Aorta (tissue), 5 donors: ENCODE measurements around the gene TFCP2. TPM values are rescaled to one million over a fixed set of nuclear protein-coding genes. Genes with fewer than 3 reads are reported as not detected.
A peak's percentile ranks its signal among the peaks of the same experiment; 100 is the strongest.
"Not testable (repeated sequence)": the region's sequence is repeated elsewhere in the genome, so short reads cannot be mapped to it uniquely, and the experiment has no call there.

Source experiments
- ATAC-seq: fragments of 200-7000 bp; cut with Tn5 transposase; one replicate; pipeline ENCODE4 v1.9.1; 2022; ENCODE audit warnings: moderate library complexity; ENCODE audit not compliant: low FRiP score
- DNase-seq, 2 donors: peaks; one replicate each; pipeline ENCODE4 v3.0.0-alpha.2; 2020
- H3K27ac ChIP-seq, 2 donors: one replicate each; pipeline ENCODE4 v1.5.1; 2013; ENCODE audit warnings: low read length in 2 of 2, mild to moderate bottlenecking in 2 of 2, moderate library complexity in 2 of 2, control low read depth in 1 of 2, inconsistent platforms in 1 of 2, low read depth in 1 of 2
- H3K27me3 ChIP-seq, 2 donors: one replicate each; pipeline ENCODE4 v1.6.1; 2013; ENCODE audit warnings: control low read depth in 1 of 2, low read length in 1 of 2, mild to moderate bottlenecking in 1 of 2, moderate library complexity in 1 of 2; ENCODE audit not compliant: insufficient read depth in 2 of 2, control insufficient read depth in 1 of 2
- H3K36me3 ChIP-seq, 2 donors: one replicate each; pipeline ENCODE4 v1.6.1; 2013; ENCODE audit warnings: control low read depth in 1 of 2, low read length in 1 of 2, mild to moderate bottlenecking in 1 of 2; ENCODE audit not compliant: insufficient read depth in 2 of 2, control insufficient read depth in 1 of 2
- H3K4me1 ChIP-seq, 2 donors: one replicate each; pipeline ENCODE4 v1.6.1; 2013; ENCODE audit warnings: low read length in 2 of 2, control low read depth in 1 of 2, mild to moderate bottlenecking in 1 of 2, moderate library complexity in 1 of 2; ENCODE audit not compliant: insufficient read depth in 2 of 2, control insufficient read depth in 1 of 2
- H3K4me3 ChIP-seq, 2 donors: one replicate each; pipeline ENCODE4 v1.5.1; 2013; ENCODE audit warnings: low read length in 2 of 2, control low read depth in 1 of 2, mild to moderate bottlenecking in 1 of 2
- H3K9me3 ChIP-seq: one replicate; pipeline ENCODE4 v1.6.1; 2013; ENCODE audit warnings: mild to moderate bottlenecking, low read length; ENCODE audit not compliant: control insufficient read depth
- WGBS, 2 donors: extraction: QIAGEN DNeasy Blood & Tissue Kit; methylation state at CpG; one replicate each; pipeline ENCODE4 v1.1.7; 2013; 5-methylcytosine and 5-hydroxymethylcytosine counted together
- intact Hi-C, 2 donors: fragments of 100-400 bp; cut with DNase I; formaldehyde crosslinking; loops; one replicate each; pipeline versions ENCODE4 v1.14.2 to v1.15.0; 2022
- polyA plus RNA-seq, 2 donors: library from polyadenylated mRNA; stranded (reverse); fragments of 200-250 nt; gene quantifications; one replicate each; pipeline ENCODE4 v1.2.3, GENCODE V29; 2013
- total RNA-seq, 2 donors: library from RNA; stranded (reverse); fragmentation: NEBNext Ultra II Directional; extraction: Animal tissue kit (Norgen Biotek cat#: 25700); gene quantifications; one replicate each; pipeline ENCODE4 v1.2.1, GENCODE V29; 2021
- donor health status: healthy with polysubstance abuse.
- donor health status: Bipolar disorder and iron deficiency.
- donor health status: DM: no; HTN: no; CAD: no.
- donor health status: DM: no; HTN: no; CAD: no.
- donor health status: DM: yes; HTN: yes; CAD: no.

The TFCP2 gene
- total and polyA plus RNA-seq, 4 donors = 8.9 to 25.4 (median 12.7) TPM

DNA sequence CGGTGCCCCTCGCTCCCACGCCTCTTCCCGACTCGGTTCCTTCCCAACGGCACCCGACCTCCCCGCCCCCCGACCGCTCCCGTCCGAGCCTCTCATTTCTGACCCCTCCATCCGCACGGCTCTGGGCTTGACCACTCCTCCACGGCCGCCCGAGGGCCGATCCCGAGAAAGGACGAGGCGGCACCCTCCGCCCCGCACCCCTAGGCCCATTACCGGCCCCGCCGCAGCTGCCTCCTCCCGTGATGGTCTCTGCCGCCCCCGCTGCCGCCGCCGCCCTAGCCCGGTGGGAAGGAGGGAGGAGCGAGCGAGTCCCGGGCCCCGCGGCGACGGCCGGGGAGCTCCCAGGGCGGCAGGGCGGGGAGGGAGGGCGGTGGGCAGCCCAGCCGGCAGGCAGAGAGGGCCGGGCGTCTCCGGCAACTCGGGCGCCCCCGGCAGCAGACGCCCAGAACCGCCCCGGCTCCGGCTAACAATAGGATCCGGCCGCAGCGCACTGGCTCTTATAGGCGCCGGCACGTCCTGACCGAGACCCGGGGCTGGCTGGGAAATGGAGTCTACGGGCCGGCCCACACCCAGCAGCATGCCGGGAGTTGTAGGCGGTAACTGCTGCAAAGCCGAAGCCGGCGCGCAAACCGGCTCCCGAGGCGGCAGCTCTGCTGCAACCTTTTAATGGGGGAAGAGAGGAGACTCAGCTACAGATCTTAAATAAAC lies 89.7 kb downstream of the TFCP2 start, which contains the start of gene CSRNP2:
CSRNP2 (minus strand) TSS at position 471 of the 708 bp plus-strand sequence. CDS start 7,035 bp downstream, outside the sequence.
- ATAC-seq (peak; percentile 100), DNase-seq (peak; percentile 98 to 99)
- peak within 1 kb of the TSS; percentile 78 to 88 for H3K4me3 ChIP-seq
- no peaks in the 10 kb centered on the region for H3K9me3 ChIP-seq
- H3K4me1 ChIP-seq = no peaks in the 10 kb centered on the region
- H3K27me3 ChIP-seq = no peaks in the 10 kb centered on the region
- WGBS, 2 donors = 0% methylated on average over 69 to 74 of the region's 74 CpGs
- H3K36me3 ChIP-seq = no peaks in the 10 kb centered on the region
- H3K27ac ChIP-seq = peak within 1 kb of the TSS; percentile 62 to 79
- intact Hi-C loops = loop anchor here in 1 of 2 donors (5.0 kb wide), 3 partner anchors 36 to 154 kb away; partner anchors contain the start of genes DAZAP2, LETMD1 and POU6F1

DNA sequence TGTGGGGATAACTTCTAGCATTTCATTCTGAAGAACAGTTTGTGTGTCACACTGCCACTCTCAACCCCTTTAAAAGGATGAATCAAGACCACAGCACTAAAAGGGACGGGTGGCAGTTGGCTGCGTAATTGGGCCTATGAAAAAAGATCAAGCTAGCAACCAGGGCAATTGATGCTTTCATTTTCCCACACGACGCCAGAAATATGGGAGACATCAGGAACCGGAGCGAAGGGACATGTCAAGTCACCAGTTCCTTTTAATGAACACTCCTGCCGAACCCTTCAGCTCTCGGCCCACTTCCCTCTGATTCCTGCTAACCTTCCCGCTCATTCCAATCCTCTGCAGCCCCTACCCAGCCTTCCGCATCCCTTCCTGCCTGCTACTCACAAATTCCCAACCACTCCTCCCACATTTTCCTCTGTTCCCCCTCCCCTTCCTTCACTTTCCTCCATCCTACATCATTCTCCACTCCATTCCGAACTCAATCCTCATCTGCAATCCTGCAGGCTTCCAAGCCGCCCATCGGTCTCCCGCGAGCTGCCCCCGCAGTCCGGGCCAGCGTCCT lies 90.3 kb downstream of the TFCP2 start:
- no peaks in the 10 kb centered on the region for H3K9me3 ChIP-seq
- peak; percentile 63 for ATAC-seq
- 0% methylated on average over 18 of the region's 18 CpGs for WGBS, 2 donors
- no peaks in the 10 kb centered on the region for H3K36me3 ChIP-seq
- peak overlapping the region; percentile 62 to 79 for H3K27ac ChIP-seq
- H3K27me3 ChIP-seq = no peaks in the 10 kb centered on the region
- intact Hi-C loops = loop anchor here in 1 of 2 donors (5.0 kb wide), 3 partner anchors 35 to 155 kb away; partner anchors contain the start of genes DAZAP2, LETMD1 and POU6F1
- DNase-seq = no peak
- H3K4me3 ChIP-seq = peak overlapping the region; percentile 78 to 88
- peaks cover 1 to 4% of the 10 kb centered on the region in 2 donors for H3K4me1 ChIP-seq

DNA sequence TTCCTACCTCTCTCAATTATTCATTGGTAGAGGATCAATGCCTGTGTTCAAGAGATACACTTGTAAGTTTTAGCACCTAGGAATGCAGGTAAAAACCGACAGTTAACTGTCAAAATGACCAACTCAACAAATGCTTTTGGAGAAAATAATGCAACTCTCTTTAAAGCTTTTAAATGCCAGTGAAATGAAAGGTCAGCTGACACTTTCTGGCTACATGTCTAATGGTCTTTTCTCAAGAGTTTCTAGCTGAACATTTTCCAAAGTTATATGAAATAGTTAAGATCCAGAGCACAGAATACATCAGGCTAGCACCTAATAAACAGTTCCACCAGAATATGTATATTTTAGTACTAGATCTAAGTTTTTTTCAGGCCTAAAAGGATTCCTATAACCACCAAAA lies 91.5 kb downstream of the TFCP2 start:
- DNase-seq (no peak), ATAC-seq (no peak)
- WGBS, 2 donors = 67% methylated on average over 1 of the region's 1 CpG
- no peaks in the 10 kb centered on the region for H3K36me3 ChIP-seq
- H3K27ac ChIP-seq = peak overlapping the region in 1 of 2 donors; percentile 57
- no peaks in the 10 kb centered on the region for H3K9me3 ChIP-seq
- intact Hi-C loops = loop anchor here in 1 of 2 donors (5.0 kb wide), 3 partner anchors 34 to 156 kb away; partner anchors contain the start of genes DAZAP2, LETMD1 and POU6F1
- H3K27me3 ChIP-seq = no peaks in the 10 kb centered on the region
- H3K4me1 ChIP-seq = peaks cover 1 to 10% of the 10 kb centered on the region in 2 donors
- peak overlapping the region in 1 of 2 donors; percentile 24 for H3K4me3 ChIP-seq

DNA sequence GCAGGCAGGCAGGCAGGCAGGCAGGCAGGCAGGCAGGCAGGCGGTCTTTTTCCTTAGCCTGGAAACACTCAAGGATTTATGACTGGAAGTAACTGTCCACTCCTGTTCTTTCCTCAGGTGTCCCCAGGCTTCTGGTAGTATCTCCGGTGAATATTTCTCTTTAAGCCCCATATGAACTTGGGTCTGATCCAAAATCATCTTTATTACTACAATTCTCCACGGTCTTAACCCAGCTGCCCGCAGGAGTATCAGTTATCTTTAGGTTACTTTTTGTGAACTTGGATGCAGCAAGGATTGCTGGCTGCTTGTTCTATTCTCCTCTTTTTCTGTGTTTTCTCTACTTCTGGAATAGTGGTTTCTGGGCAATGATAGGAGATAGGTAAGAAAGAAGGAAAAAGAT lies 92.8 kb downstream of the TFCP2 start:
- peaks cover 1 to 10% of the 10 kb centered on the region in 2 donors for H3K4me1 ChIP-seq
- no peak overlapping the region for H3K4me3 ChIP-seq
- no peaks in the 10 kb centered on the region for H3K36me3 ChIP-seq
- intact Hi-C loops = loop anchor here in 1 of 2 donors (5.0 kb wide), 3 partner anchors 33 to 157 kb away; partner anchors contain the start of genes DAZAP2, LETMD1 and POU6F1
- no peak overlapping the region for H3K27ac ChIP-seq
- H3K9me3 ChIP-seq = no peaks in the 10 kb centered on the region
- ATAC-seq = no peak
- DNase-seq = no peak
- no peaks in the 10 kb centered on the region for H3K27me3 ChIP-seq
- 37 to 43% methylated on average over 4 of the region's 4 CpGs for WGBS, 2 donors

DNA sequence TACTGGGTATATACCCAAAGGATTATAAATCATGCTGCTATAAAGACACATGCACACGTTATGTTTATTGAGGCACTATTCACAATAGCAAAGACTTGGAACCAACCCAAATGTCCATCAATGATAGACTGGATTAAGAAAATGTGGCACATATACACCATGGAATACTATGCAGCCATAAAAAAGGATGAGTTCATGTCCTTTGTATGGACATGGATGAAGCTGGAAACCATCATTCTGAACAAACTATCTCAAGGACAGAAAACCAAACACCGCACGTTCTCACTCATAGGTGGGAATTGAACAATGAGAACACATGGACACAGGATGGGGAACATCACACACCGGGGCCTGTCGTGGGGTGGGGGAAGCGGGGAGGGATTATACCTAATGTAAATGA lies 94.1 kb downstream of the TFCP2 start:
- H3K27me3 ChIP-seq, H3K9me3 ChIP-seq, H3K4me1 ChIP-seq, H3K27ac ChIP-seq, DNase-seq, H3K36me3 ChIP-seq, ATAC-seq, H3K4me3 ChIP-seq, intact Hi-C loops: not testable (repeated sequence)
- WGBS, 2 donors = 95 to 96% methylated on average over 6 of the region's 6 CpGs

DNA sequence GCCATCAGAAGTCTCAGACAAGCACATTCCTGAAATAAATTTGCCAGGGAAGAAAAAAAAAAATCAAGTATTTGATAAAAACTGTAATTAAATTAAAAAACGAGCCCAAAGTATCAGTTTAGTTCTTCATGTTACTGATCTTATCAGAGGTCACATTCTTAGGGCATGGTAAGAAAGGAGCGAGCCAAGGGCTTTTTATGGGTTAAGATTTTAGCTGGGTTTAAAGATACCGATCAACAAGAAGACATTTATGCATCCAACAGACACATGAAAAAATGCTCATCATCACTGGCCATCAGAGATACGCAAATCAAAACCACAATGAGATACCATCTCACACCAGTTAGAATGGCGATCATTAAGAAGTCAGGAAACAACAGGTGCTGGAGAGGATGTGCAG lies 94.6 kb downstream of the TFCP2 start:
- H3K36me3 ChIP-seq, H3K27ac ChIP-seq, H3K4me3 ChIP-seq, H3K4me1 ChIP-seq, H3K9me3 ChIP-seq, ATAC-seq, H3K27me3 ChIP-seq, intact Hi-C loops, DNase-seq: not testable (repeated sequence)
- WGBS, 2 donors = 78 to 80% methylated on average over 5 of the region's 5 CpGs

DNA sequence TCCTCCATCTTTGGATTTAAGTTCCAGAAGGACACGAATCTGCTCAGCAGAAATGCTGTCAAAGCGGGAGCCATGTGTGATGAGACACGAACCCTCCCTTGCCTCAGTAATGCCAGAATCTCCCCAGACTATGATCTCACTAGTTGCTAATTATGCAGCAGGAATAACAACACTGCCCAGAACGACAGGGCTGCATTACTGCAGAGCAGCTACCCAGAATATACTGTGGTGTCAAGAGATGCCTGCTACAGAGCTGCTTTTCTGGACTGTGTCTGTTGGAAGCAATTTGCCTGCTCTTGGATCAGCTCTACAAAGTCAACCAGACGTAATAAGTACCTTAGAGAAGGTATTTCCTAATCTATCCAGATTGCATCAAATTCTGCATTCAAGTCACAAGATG lies 95.0 kb downstream of the TFCP2 start:
- Histone ChIP-seq H3K9me3 (no peaks in the 10 kb centered on the region), H3K27ac (no peak overlapping the region), H3K4me1 (peaks cover 1 to 10% of the 10 kb centered on the region in 2 donors), H3K27me3 (no peaks in the 10 kb centered on the region), H3K36me3 (peaks cover 2 to 3% of the 10 kb centered on the region in 2 donors), H3K4me3 (no peak overlapping the region)
- DNase-seq = no peak
- 3 to 7% methylated on average over 5 of the region's 5 CpGs for WGBS, 2 donors
- intact Hi-C loops = no loop called here
- peak; percentile 49 for ATAC-seq

DNA sequence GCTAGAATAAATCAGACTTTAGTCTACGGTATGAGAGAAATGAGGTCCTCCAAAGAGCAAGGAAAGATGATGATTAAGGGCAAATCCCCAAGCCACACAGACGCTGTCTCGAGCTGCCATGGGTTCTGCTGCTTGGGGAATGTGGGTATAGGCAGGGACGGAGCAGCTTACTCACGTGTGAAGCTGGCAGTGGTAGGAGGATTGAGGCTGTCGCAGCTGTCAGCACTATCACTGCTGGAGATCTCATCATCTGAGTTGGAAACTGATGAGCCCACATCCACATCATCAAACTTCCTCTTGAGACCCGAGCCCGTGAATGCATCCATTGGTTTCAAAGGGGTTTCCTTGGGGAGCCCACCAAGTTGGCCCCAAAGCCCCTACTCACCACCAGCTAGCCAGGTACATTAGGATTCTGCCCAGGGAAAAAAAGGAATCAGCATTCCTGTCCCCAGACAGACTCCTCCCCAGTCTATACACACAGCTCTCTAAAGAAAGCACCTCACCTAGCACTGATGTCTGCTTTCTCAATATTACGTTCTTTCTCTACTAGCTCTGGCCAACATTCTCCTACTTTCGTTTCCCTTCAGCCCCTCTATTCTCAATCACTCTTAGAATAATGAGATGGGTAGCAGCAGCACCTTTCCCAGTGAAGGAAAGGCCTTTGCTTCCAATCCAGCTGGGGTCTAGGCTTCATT lies 96.6 kb downstream of the TFCP2 start:
- WGBS, 2 donors = 75 to 81% methylated on average over 10 of the region's 10 CpGs
- intact Hi-C loops = no loop called here
- ATAC-seq (peak; percentile 33), DNase-seq (no peak)
- Histone ChIP-seq H3K36me3 (peaks cover 6 to 11% of the 10 kb centered on the region in 2 donors), H3K9me3 (no peaks in the 10 kb centered on the region), H3K27me3 (no peaks in the 10 kb centered on the region), H3K4me1 (peaks cover 1 to 10% of the 10 kb centered on the region in 2 donors), H3K27ac (no peak overlapping the region), H3K4me3 (no peak overlapping the region)
